ENCODE data around the gene FOXK2.
A peak's percentile ranks its signal among the peaks of the same experiment; 100 is the strongest.

The FOXK2 gene

GRCh38 chr17:82592289-82592766 is 72.8 kb downstream of the FOXK2 start:
- Histone ChIP-seq H3K9ac (ENCODE audit: low read depth, low read length) (no peak overlapping the region), H3K36me3 (ENCODE audit: insufficient read depth, low read length) (peaks cover 29% of the 10 kb centered on the region), H3K9me3 (ENCODE audit: control insufficient read depth, insufficient read depth, low read length) (no peaks in the 10 kb centered on the region), H3K4me1 (ENCODE audit: insufficient read depth, low read length) (no peaks in the 10 kb centered on the region; the same call in 1 of the 2 replicates)

GRCh38 chr17:82592767-82593589 is 73.4 kb downstream of the FOXK2 start:
- Histone ChIP-seq H3K9ac (ENCODE audit: low read depth, low read length) (peak overlapping the region; percentile 46; the same call in 1 of the 2 replicates), H3K36me3 (ENCODE audit: insufficient read depth, low read length) (peaks cover 28% of the 10 kb centered on the region)

GRCh38 chr17:82593590-82594087 is 74.1 kb downstream of the FOXK2 start:
- Histone ChIP-seq H3K9ac (ENCODE audit: low read depth, low read length) (peak overlapping the region; percentile 46; the same call in 1 of the 2 replicates), H3K9me3 (ENCODE audit: control insufficient read depth, insufficient read depth, low read length) (no peaks in the 10 kb centered on the region), H3K36me3 (ENCODE audit: insufficient read depth, low read length) (peaks cover 27% of the 10 kb centered on the region), H3K4me1 (ENCODE audit: insufficient read depth, low read length) (no peaks in the 10 kb centered on the region; the same call in 1 of the 2 replicates)

More at GRCh38 chr17:82592767-82593589, 73.4 kb downstream of the FOXK2 start:
- Histone ChIP-seq H3K9me3 (ENCODE audit: control insufficient read depth, insufficient read depth, low read length) (no peaks in the 10 kb centered on the region), H3K4me1 (ENCODE audit: insufficient read depth, low read length) (no peaks in the 10 kb centered on the region; the same call in 1 of the 2 replicates)

GRCh38 chr17:82594571-82594970 is 75.0 kb downstream of the FOXK2 start:
- peaks cover 28% of the 10 kb centered on the region; the same call in 1 of the 2 replicates for H3K36me3 ChIP-seq (ENCODE audit: insufficient read depth, low read length)
- no peaks in the 10 kb centered on the region; the same call in 1 of the 2 replicates for H3K4me1 ChIP-seq (ENCODE audit: insufficient read depth, low read length)
- H3K9me3 ChIP-seq (ENCODE audit: control insufficient read depth, insufficient read depth, low read length), result no peaks in the 10 kb centered on the region
- no peak overlapping the region for H3K9ac ChIP-seq (ENCODE audit: low read depth, low read length)

GRCh38 chr17:82595893-82596292 is 76.4 kb downstream of the FOXK2 start:
- H3K9ac ChIP-seq (ENCODE audit: low read depth, low read length), result no peak overlapping the region
- H3K36me3 ChIP-seq (ENCODE audit: insufficient read depth, low read length), result peaks cover 28% of the 10 kb centered on the region; the same call in 1 of the 2 replicates

GRCh38 chr17:82596296-82596695 is 76.8 kb downstream of the FOXK2 start:
- Histone ChIP-seq H3K9me3 (ENCODE audit: control insufficient read depth, insufficient read depth, low read length) (no peaks in the 10 kb centered on the region), H3K36me3 (ENCODE audit: insufficient read depth, low read length) (peaks cover 31% of the 10 kb centered on the region), H3K9ac (ENCODE audit: low read depth, low read length) (no peak overlapping the region), H3K4me1 (ENCODE audit: insufficient read depth, low read length) (no peaks in the 10 kb centered on the region; the same call in 1 of the 2 replicates)

More at GRCh38 chr17:82595893-82596292, 76.4 kb downstream of the FOXK2 start:
- no peaks in the 10 kb centered on the region for H3K9me3 ChIP-seq (ENCODE audit: control insufficient read depth, insufficient read depth, low read length)
- H3K4me1 ChIP-seq (ENCODE audit: insufficient read depth, low read length), result no peaks in the 10 kb centered on the region; the same call in 1 of the 2 replicates

GRCh38 chr17:82596837-82597672 is 77.5 kb downstream of the FOXK2 start:
- Histone ChIP-seq H3K9ac (ENCODE audit: low read depth, low read length) (no peak overlapping the region), H3K4me1 (ENCODE audit: insufficient read depth, low read length) (no peaks in the 10 kb centered on the region; the same call in 1 of the 2 replicates), H3K9me3 (ENCODE audit: control insufficient read depth, insufficient read depth, low read length) (no peaks in the 10 kb centered on the region), H3K36me3 (ENCODE audit: insufficient read depth, low read length) (peaks cover 38% of the 10 kb centered on the region)

- peaks cover 50% of the 10 kb centered on the region for H3K36me3 ChIP-seq (ENCODE audit: insufficient read depth, low read length)
- no peaks in the 10 kb centered on the region for H3K9me3 ChIP-seq (ENCODE audit: control insufficient read depth, insufficient read depth, low read length)
- H3K9ac ChIP-seq (ENCODE audit: low read depth, low read length), result no peak overlapping the region
- H3K4me1 ChIP-seq (ENCODE audit: insufficient read depth, low read length), result no peaks in the 10 kb centered on the region; the same call in 1 of the 2 replicates
Observed at GRCh38 chr17:82598256-82599119, 79.0 kb downstream of the FOXK2 start.

GRCh38 chr17:82599674-82600661 is 80.4 kb downstream of the FOXK2 start:
- Histone ChIP-seq H3K9me3 (ENCODE audit: control insufficient read depth, insufficient read depth, low read length) (no peaks in the 10 kb centered on the region), H3K36me3 (ENCODE audit: insufficient read depth, low read length) (peaks cover 56% of the 10 kb centered on the region), H3K4me1 (ENCODE audit: insufficient read depth, low read length) (no peaks in the 10 kb centered on the region), H3K9ac (ENCODE audit: low read depth, low read length) (no peak overlapping the region)

- H3K4me1 ChIP-seq (ENCODE audit: insufficient read depth, low read length), result no peaks in the 10 kb centered on the region
- H3K9ac ChIP-seq (ENCODE audit: low read depth, low read length), result no peak overlapping the region
- no peaks in the 10 kb centered on the region for H3K9me3 ChIP-seq (ENCODE audit: control insufficient read depth, insufficient read depth, low read length)
- peaks cover 55% of the 10 kb centered on the region for H3K36me3 ChIP-seq (ENCODE audit: insufficient read depth, low read length)
Observed at GRCh38 chr17:82600731-82601446, 81.4 kb downstream of the FOXK2 start.

GRCh38 chr17:82601447-82602000 is 82.0 kb downstream of the FOXK2 start:
- H3K36me3 ChIP-seq (ENCODE audit: insufficient read depth, low read length), result peaks cover 49% of the 10 kb centered on the region
- H3K9ac ChIP-seq (ENCODE audit: low read depth, low read length), result no peak overlapping the region
- no peaks in the 10 kb centered on the region for H3K4me1 ChIP-seq (ENCODE audit: insufficient read depth, low read length)
- H3K9me3 ChIP-seq (ENCODE audit: control insufficient read depth, insufficient read depth, low read length), result no peaks in the 10 kb centered on the region

GRCh38 chr17:82602487-82602886 is 83.0 kb downstream of the FOXK2 start:
- Histone ChIP-seq H3K4me1 (ENCODE audit: insufficient read depth, low read length) (no peaks in the 10 kb centered on the region), H3K9ac (ENCODE audit: low read depth, low read length) (no peak overlapping the region), H3K36me3 (ENCODE audit: insufficient read depth, low read length) (peaks cover 45% of the 10 kb centered on the region), H3K9me3 (ENCODE audit: control insufficient read depth, insufficient read depth, low read length) (no peaks in the 10 kb centered on the region)

Measured in ES-I3 (cell line).